Stimulated activated CD4-positive, alpha-beta T cell treated with anti-CD3 and anti-CD28 coated beads, Interleukin-4, amount 100 ng/mL, for 1 hour (primary cell): ENCODE measurements around the gene HOXA3.

ENCODE experiments used
- DNase-seq: peaks from one replicate; pipeline ENCODE4 v3.0.0-alpha.2; 2020

Gene HOXA3

GRCh38 chr7:27099453-27100370 lies 52.7 kb downstream of the HOXA3 start:
- DNase-seq: no peak

- no peak for DNase-seq
These were observed 53.6 kb downstream of the HOXA3 start for GRCh38 chr7:27098578-27099451.

GRCh38 chr7:27097686-27098577 lies 54.5 kb downstream of the HOXA3 start:
- DNase-seq: no peak

- no peak for DNase-seq
These were observed 55.4 kb downstream of the HOXA3 start for GRCh38 chr7:27096768-27097514.

- DNase-seq: peak; percentile 69
These were observed 56.3 kb downstream of the HOXA3 start, which contains the start of gene HOXA1 for GRCh38 chr7:27095897-27096767. TSS of gene HOXA1 (minus strand) at chr7:27096000. CDS start at chr7:27095912, 88 bp downstream.

GRCh38 chr7:27095050-27095896 lies 57.1 kb downstream of the HOXA3 start:
- no peak for DNase-seq

GRCh38 chr7:27094304-27095049 lies 57.9 kb downstream of the HOXA3 start:
- DNase-seq: no peak

- no peak for DNase-seq
These were observed 59.0 kb downstream of the HOXA3 start for GRCh38 chr7:27093184-27093895.

- DNase-seq: no peak
These were observed 59.6 kb downstream of the HOXA3 start for GRCh38 chr7:27092819-27093110.

- DNase-seq: no peak
These were observed 60.2 kb downstream of the HOXA3 start for GRCh38 chr7:27091941-27092818.

- no peak for DNase-seq
These were observed 61.3 kb downstream of the HOXA3 start for GRCh38 chr7:27091105-27091504.

- no peak for DNase-seq
These were observed 64.1 kb downstream of the HOXA3 start for GRCh38 chr7:27088002-27088922.

GRCh38 chr7:27083646-27084045 lies 68.7 kb downstream of the HOXA3 start:
- no peak for DNase-seq

GRCh38 chr7:27082171-27082570 lies 70.2 kb downstream of the HOXA3 start:
- no peak for DNase-seq

GRCh38 chr7:27080844-27081436 lies 71.4 kb downstream of the HOXA3 start:
- DNase-seq: no peak
